ENCODE results near the gene INPP4A.

INPP4A gene

GRCh38 chr2:98485453-98485755, 40.7 kb downstream of the INPP4A start:
- no peak for TF ChIP-seq CTCF (IDR thresholded peaks at IDR 0.05; ENCODE audit: extremely low read depth, missing control alignments)
- DNase-seq (ENCODE audit: low spot score) = no peak

- no peak for DNase-seq (ENCODE audit: low spot score)
- TF ChIP-seq CTCF (IDR thresholded peaks at IDR 0.05; ENCODE audit: extremely low read depth, missing control alignments) = no peak
Measured at GRCh38 chr2:98486374-98486981, 41.8 kb downstream of the INPP4A start.

- no peak for DNase-seq (ENCODE audit: low spot score)
- TF ChIP-seq CTCF (IDR thresholded peaks at IDR 0.05; ENCODE audit: extremely low read depth, missing control alignments) = no peak
Measured at GRCh38 chr2:98487101-98487805, 42.6 kb downstream of the INPP4A start.

GRCh38 chr2:98487806-98488189, 43.1 kb downstream of the INPP4A start:
- peak; percentile 65 for DNase-seq (ENCODE audit: low spot score)

GRCh38 chr2:98488252-98488651, 43.6 kb downstream of the INPP4A start:
- no peak for TF ChIP-seq CTCF (IDR thresholded peaks at IDR 0.05; ENCODE audit: extremely low read depth, missing control alignments)
- no peak for DNase-seq (ENCODE audit: low spot score)

More at GRCh38 chr2:98487806-98488189, 43.1 kb downstream of the INPP4A start:
- TF ChIP-seq CTCF (IDR thresholded peaks at IDR 0.05; ENCODE audit: extremely low read depth, missing control alignments) = no peak

GRCh38 chr2:98489486-98489885, 44.8 kb downstream of the INPP4A start:
- TF ChIP-seq CTCF (IDR thresholded peaks at IDR 0.05; ENCODE audit: extremely low read depth, missing control alignments) = no peak
- DNase-seq (ENCODE audit: low spot score) = no peak

- TF ChIP-seq CTCF (IDR thresholded peaks at IDR 0.05; ENCODE audit: extremely low read depth, missing control alignments) = no peak
- no peak for DNase-seq (ENCODE audit: low spot score)
Measured at GRCh38 chr2:98489971-98490962, 45.6 kb downstream of the INPP4A start.
